ENCODE results near the gene FBXO3.
"Not testable (repeated sequence)": the region's sequence is repeated elsewhere in the genome, so short reads cannot be mapped to it uniquely, and the experiment has no call there.

Gene FBXO3

GRCh38 chr11:33770236-33770635 is 4.1 kb downstream of the FBXO3 start:
- DNase-seq = no peak

GRCh38 chr11:33769542-33769941 is 4.8 kb downstream of the FBXO3 start:
- DNase-seq = no peak

- no peak for DNase-seq
These were observed 6.7 kb downstream of the FBXO3 start for GRCh38 chr11:33767624-33768023.

GRCh38 chr11:33766085-33766484 is 8.2 kb downstream of the FBXO3 start:
- no peak for DNase-seq

- no peak for DNase-seq
These were observed 12.8 kb downstream of the FBXO3 start for GRCh38 chr11:33761471-33761870.

- DNase-seq = no peak
These were observed 20.9 kb downstream of the FBXO3 start for GRCh38 chr11:33753304-33753967.

GRCh38 chr11:33751878-33752277 is 22.4 kb downstream of the FBXO3 start:
- no peak for DNase-seq

GRCh38 chr11:33747979-33748378 is 26.3 kb downstream of the FBXO3 start:
- DNase-seq = no peak

- DNase-seq = no peak
These were observed 31.0 kb downstream of the FBXO3 start for GRCh38 chr11:33743291-33743690.

GRCh38 chr11:33742249-33742851 is 32.0 kb downstream of the FBXO3 start:
- DNase-seq = no peak

GRCh38 chr11:33741806-33742205 is 32.5 kb downstream of the FBXO3 start:
- DNase-seq = no peak

- DNase-seq = no peak
These were observed 36.9 kb downstream of the FBXO3 start for GRCh38 chr11:33737362-33737821.

GRCh38 chr11:33736148-33736812 is 38.0 kb downstream of the FBXO3 start, which contains the start of gene CD59:
Gene CD59, minus strand, starts transcription at chr11:33736423. Its CDS starts 13,978 bp downstream, at chr11:33722445.
- DNase-seq = peak; percentile 92

- DNase-seq = peak; percentile 26
These were observed 38.8 kb downstream of the FBXO3 start for GRCh38 chr11:33735271-33736147.

- no peak for DNase-seq
These were observed 39.7 kb downstream of the FBXO3 start for GRCh38 chr11:33734441-33735270.

GRCh38 chr11:33733980-33734379 is 40.3 kb downstream of the FBXO3 start:
- no peak for DNase-seq

GRCh38 chr11:33731723-33732531 is 42.4 kb downstream of the FBXO3 start:
- DNase-seq = no peak

GRCh38 chr11:33730716-33731115 is 43.6 kb downstream of the FBXO3 start:
- DNase-seq = no peak

- not testable (repeated sequence) for DNase-seq
These were observed 45.2 kb downstream of the FBXO3 start for GRCh38 chr11:33729072-33729664.

GRCh38 chr11:33727539-33727938 is 46.8 kb downstream of the FBXO3 start:
- not testable (repeated sequence) for DNase-seq

GRCh38 chr11:33725496-33725895 is 48.8 kb downstream of the FBXO3 start:
- no peak for DNase-seq
